Body of pancreas (tissue), 4 donors: ENCODE results near the gene CYSRT1. TPM values are rescaled to one million over a fixed set of nuclear protein-coding genes. Genes with fewer than 3 reads are reported as not detected.

Experiments
- ATAC-seq: fragments of 150-250 bp; one replicate; pipeline ENCODE4 v1.9.1; 2016
- DNase-seq, 4 donors: peaks; one replicate each; pipeline ENCODE4 v3.0.0-alpha.2; 2019
- H3K27ac ChIP-seq, 4 donors: fragments of 200-600 bp; sonication (generic); 1 replicate in 3 of 4; 2 replicates in 1 of 4; pipeline versions ENCODE4 v1.5.1 to v1.6.1; 2016 to 2019; ENCODE audit warnings: mild to moderate bottlenecking in 1 of 4, mixed read lengths in 1 of 4, moderate library complexity in 1 of 4
- H3K27me3 ChIP-seq, 2 donors: fragments of 200-600 bp; sonication (generic); one replicate each; pipeline ENCODE4 v1.6.0; 2016; ENCODE audit warnings: mild to moderate bottlenecking in 1 of 2
- H3K36me3 ChIP-seq, 2 donors: fragments of 200-600 bp; sonication (generic); replicated peaks in 1 of 2; 2 replicates each; pipeline ENCODE4 v1.5.1; 2016; ENCODE audit warnings: low read depth in 2 of 2; ENCODE audit not compliant: insufficient read depth in 1 of 2
- H3K4me1 ChIP-seq: fragments of 200-600 bp; sonication (generic); one replicate; pipeline ENCODE4 v1.6.0; 2016
- H3K4me3 ChIP-seq, 2 donors: fragments of 200-600 bp; sonication (generic); 1 replicate in 1 of 2; 2 replicates in 1 of 2; pipeline ENCODE4 v1.5.1; 2016 to 2019
- H3K9me3 ChIP-seq, 3 donors: fragments of 200-600 bp; sonication (generic); 1 replicate in 2 of 3; 2 replicates in 1 of 3; pipeline ENCODE4 v1.5.1; 2016
- CTCF ChIP-seq, 7 experiments: fragments of 450-650 bp in 4 of 7; fragments of 200-600 bp in 3 of 7; sonication (generic) in 3 of 7; IDR thresholded peaks; one replicate each; pipeline ENCODE4 v1.5.1; 2016 to 2019; ENCODE audit warnings: antibody characterized with exemption in 7 of 7
- POLR2A ChIP-seq, 3 donors: fragments of 450-650 bp; IDR thresholded peaks; one replicate each; pipeline ENCODE4 v1.6.1; 2016; ENCODE audit warnings: antibody characterized with exemption in 3 of 3, mild to moderate bottlenecking in 2 of 3
- WGBS, 2 donors: methylation state at CpG; one replicate each; pipeline ENCODE4 v1.1.5; 2017; 5-methylcytosine and 5-hydroxymethylcytosine counted together
- intact Hi-C: fragments of 100-400 bp; cut with DNase I; formaldehyde crosslinking; loops from one replicate; pipeline ENCODE4 v1.15.1; 2023
- total RNA-seq, 2 donors: library from RNA; depleted of rRNA; stranded (reverse); fragments of >200 nt; gene quantifications; one replicate each; pipeline ENCODE4 v1.1.0, GENCODE V29; 2016

Gene CYSRT1
- total RNA-seq, 2 donors from 2014 or later, result not detected

DNA sequence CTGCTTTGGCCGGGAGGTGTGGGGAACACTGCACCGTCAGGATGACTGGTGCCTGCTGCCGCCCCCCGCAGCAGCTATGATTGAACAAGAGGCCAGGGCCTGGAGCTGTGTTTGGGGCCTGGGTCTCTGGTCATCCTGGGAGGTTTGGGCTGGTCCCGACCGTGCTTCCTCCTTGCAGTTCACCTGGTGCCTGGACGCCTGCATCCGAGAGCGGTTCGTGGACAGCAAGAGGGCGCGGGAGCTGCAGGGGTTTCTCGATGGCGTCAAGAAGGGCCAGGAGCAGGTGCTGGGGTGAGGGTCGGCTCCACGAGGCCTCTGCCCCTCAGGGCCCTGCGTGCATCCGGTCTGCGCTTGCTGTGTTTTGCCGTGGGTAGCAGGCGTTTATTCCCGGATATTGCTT, 39.1 kb downstream of the CYSRT1 start:
- WGBS, 2 donors, result 90 to 93% methylated on average over 15 to 21 of the region's 22 CpGs
- peaks cover 15% of the 10 kb centered on the region for H3K4me1 ChIP-seq
- no peak for ATAC-seq
- H3K9me3 ChIP-seq, result no peaks in the 10 kb centered on the region
- H3K27me3 ChIP-seq, result no peaks in the 10 kb centered on the region
- H3K36me3 ChIP-seq, result peaks cover 0 to 3% of the 10 kb centered on the region in 2 donors
- no peak for TF ChIP-seq CTCF (IDR thresholded peaks at IDR 0.05)
- no peak for TF ChIP-seq POLR2A (IDR thresholded peaks at IDR 0.05)
- no peak overlapping the region for H3K4me3 ChIP-seq
- DNase-seq, result no peak
- H3K27ac ChIP-seq, result no peak overlapping the region
- intact Hi-C loops, result no loop called here

GRCh38 chr9:137265496-137266161, 40.7 kb downstream of the CYSRT1 start:
- no peak for TF ChIP-seq CTCF (IDR thresholded peaks at IDR 0.05)
- TF ChIP-seq POLR2A (IDR thresholded peaks at IDR 0.05), result no peak
- intact Hi-C loops, result no loop called here

GRCh38 chr9:137266162-137266527, 41.2 kb downstream of the CYSRT1 start:
- H3K36me3 ChIP-seq, result peaks cover 0 to 3% of the 10 kb centered on the region in 2 donors
- DNase-seq (peak in 1 of 4 donors; percentile 16), ATAC-seq (no peak)
- no peak for TF ChIP-seq POLR2A (IDR thresholded peaks at IDR 0.05)
- no peak for TF ChIP-seq CTCF (IDR thresholded peaks at IDR 0.05)
- H3K4me1 ChIP-seq, result peaks cover 24% of the 10 kb centered on the region
- H3K27ac ChIP-seq, result no peak overlapping the region
- intact Hi-C loops, result no loop called here
- no peak overlapping the region for H3K4me3 ChIP-seq
- H3K9me3 ChIP-seq, result no peaks in the 10 kb centered on the region
- no peaks in the 10 kb centered on the region for H3K27me3 ChIP-seq
- WGBS, 2 donors, result 79% methylated on average over 14 of the region's 15 CpGs; no CpG with 5 or more reads in 1 of the 2 donors

More at GRCh38 chr9:137265496-137266161, 40.7 kb downstream of the CYSRT1 start:
- Histone ChIP-seq H3K4me3 (no peak overlapping the region), H3K27ac (no peak overlapping the region), H3K4me1 (peaks cover 24% of the 10 kb centered on the region), H3K9me3 (no peaks in the 10 kb centered on the region), H3K36me3 (peaks cover 0 to 3% of the 10 kb centered on the region in 2 donors), H3K27me3 (no peaks in the 10 kb centered on the region)
- no peak for DNase-seq
- 88 to 93% methylated on average over 17 to 18 of the region's 29 CpGs for WGBS, 2 donors
- no peak for ATAC-seq

- no peak overlapping the region for H3K27ac ChIP-seq
- intact Hi-C loops, result no loop called here
- H3K27me3 ChIP-seq, result no peaks in the 10 kb centered on the region
- peak in 1 of 4 donors; percentile 12 for DNase-seq
- 89 to 91% methylated on average over 12 to 25 of the region's 34 CpGs for WGBS, 2 donors
- H3K36me3 ChIP-seq, result peaks cover 0 to 3% of the 10 kb centered on the region in 2 donors
- no peaks in the 10 kb centered on the region for H3K9me3 ChIP-seq
- no peak for ATAC-seq
- H3K4me1 ChIP-seq, result peaks cover 24% of the 10 kb centered on the region
- no peak overlapping the region for H3K4me3 ChIP-seq
- TF ChIP-seq POLR2A (IDR thresholded peaks at IDR 0.05), result no peak
- TF ChIP-seq CTCF (IDR thresholded peaks at IDR 0.05), result no peak
Measured at GRCh38 chr9:137266585-137267453, 41.8 kb downstream of the CYSRT1 start.
